Mesenteric fat pad (tissue), 1 donor: ENCODE measurements around the gene MIF. TPM values are rescaled to one million over a fixed set of nuclear protein-coding genes. Genes with fewer than 3 reads are reported as not detected.
"Not testable (repeated sequence)": the region's sequence is repeated elsewhere in the genome, so short reads cannot be mapped to it uniquely, and the experiment has no call there.

Experiments
- DNase-seq: peaks from one replicate; pipeline ENCODE4 v3.0.0-alpha.2; 2020; ENCODE audit warnings: low spot score
- long read RNA-seq: library from polyadenylated mRNA; unstranded; transcript quantifications from one replicate; pipeline ENCODE4 v2.0.0, GENCODE V29; 2020
- total RNA-seq: library from RNA; stranded (reverse); fragmentation: NEBNext Ultra II Directional; extraction: Animal tissue kit (Norgen Biotek cat#: 25700); gene quantifications from one replicate; pipeline ENCODE4 v1.2.1, GENCODE V29; 2021
- donor health status: DM: yes; HTN: yes; CAD: no.

MIF gene
- 319 TPM for total RNA-seq
- long read RNA-seq, transcript MIF-201 (3 exons, 939 nt): major isoform, 39 of 40 reads
- long read RNA-seq, partial matches to known transcripts: 0 of 40 reads
- long read RNA-seq, other reads (novel, unspliced or antisense): 0 of 40 reads

GRCh38 chr22:23893945-23894709 lies at the start of gene MIF:
Gene MIF, plus strand, starts transcription at chr22:23894383. Its CDS starts 92 bp downstream, at chr22:23894475.
- DNase-seq: peak; percentile 99

DNA sequence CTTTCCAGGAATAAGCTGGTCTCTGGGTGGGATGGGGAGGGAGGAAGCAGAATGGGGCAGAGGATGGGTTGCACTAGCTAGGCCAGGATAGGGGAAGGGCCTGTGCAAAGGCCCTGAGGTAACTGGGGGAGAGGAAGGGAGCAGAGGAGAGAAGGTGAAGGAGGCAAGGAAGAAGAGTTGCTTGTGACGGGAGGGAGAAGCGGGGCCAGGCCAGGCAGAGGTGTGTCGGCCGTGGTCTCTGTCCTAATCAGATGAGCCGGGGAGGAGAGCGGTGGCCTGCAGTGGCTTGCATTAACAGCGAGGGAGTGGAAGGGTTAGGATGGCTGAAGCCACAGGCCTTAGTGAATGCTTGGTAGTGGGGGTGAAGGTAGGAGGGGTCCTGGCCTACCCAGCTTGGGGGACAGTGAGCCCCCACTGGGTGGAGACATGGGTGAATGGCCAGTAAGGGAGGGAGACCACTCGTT lies 49.4 kb upstream of the MIF start:
- DNase-seq: no peak

GRCh38 chr22:23845265-23846080 lies 48.7 kb upstream of the MIF start:
- DNase-seq: no peak

- DNase-seq: no peak
Observed at GRCh38 chr22:23846081-23846469, 48.1 kb upstream of the MIF start.

DNA sequence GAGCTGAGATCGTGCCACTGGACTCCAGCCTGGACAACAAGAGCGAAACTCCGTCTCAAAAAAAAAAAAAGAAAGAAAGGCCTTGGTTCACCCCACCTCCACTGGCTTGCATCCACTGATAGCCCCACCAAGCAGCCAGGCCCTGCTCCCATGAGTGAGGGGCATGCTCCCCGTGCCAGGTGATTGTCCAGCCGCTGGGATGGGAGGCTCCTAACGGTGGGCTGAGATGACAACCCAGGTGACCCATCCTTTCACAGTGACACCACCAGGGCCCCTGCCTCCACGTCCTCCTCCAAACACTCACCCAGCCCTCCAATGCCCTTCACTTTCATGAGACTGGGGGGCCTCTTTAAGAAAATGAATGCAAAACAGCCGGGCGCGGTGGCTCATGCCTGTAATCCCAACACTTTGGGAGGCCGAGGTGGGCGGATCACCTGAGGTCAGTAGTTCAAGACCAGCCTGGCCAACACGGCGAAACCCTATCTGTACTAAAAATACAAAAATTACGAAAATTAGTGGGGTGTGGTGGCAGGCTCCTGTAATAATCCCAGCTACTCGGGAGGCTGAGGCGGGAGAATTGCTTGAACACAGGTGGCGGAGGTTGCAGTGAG lies 46.8 kb upstream of the MIF start:
- no peak for DNase-seq

DNA sequence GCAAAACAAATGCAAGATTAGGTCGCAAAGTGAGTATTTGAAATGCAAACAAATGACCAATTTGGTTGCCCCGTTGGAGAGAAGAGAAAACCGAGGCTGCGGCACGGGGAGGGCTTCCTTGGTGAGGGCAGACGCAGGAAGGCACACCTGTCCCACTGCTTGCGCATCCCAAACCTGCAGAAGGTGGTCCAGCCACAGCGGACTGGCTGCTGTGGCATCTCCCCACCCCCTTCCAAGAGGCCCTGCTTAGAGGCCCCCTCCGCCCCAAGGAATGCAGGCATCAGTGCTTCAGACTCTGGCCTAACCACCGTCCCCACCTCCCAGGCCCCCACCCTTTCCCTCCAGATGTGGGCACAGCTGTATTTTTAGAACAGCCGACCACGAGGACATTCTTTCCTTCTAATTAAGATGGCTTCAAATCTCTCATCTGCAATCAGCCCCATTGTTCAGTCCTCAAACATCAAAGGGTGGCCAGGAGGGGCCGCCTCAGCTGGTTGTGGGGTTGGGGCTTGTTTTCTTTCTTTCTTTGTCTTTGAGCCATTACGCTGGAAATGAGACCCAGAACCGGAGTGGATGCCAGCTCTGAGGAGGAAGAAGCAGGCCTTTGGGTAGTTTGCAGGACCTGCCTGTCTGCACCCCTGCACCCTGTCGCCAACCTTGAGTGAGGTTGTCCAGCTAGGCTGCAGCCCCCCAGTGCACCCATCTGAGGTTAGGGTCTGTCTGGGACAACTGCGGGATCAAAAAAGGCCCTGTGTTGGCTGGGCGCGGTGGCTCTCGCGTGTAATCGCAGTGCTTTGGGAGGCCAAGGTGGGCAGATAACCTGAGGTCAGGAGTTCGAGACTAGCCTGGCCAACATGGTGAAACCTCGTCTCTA lies 46.0 kb upstream of the MIF start:
- no peak for DNase-seq

DNA sequence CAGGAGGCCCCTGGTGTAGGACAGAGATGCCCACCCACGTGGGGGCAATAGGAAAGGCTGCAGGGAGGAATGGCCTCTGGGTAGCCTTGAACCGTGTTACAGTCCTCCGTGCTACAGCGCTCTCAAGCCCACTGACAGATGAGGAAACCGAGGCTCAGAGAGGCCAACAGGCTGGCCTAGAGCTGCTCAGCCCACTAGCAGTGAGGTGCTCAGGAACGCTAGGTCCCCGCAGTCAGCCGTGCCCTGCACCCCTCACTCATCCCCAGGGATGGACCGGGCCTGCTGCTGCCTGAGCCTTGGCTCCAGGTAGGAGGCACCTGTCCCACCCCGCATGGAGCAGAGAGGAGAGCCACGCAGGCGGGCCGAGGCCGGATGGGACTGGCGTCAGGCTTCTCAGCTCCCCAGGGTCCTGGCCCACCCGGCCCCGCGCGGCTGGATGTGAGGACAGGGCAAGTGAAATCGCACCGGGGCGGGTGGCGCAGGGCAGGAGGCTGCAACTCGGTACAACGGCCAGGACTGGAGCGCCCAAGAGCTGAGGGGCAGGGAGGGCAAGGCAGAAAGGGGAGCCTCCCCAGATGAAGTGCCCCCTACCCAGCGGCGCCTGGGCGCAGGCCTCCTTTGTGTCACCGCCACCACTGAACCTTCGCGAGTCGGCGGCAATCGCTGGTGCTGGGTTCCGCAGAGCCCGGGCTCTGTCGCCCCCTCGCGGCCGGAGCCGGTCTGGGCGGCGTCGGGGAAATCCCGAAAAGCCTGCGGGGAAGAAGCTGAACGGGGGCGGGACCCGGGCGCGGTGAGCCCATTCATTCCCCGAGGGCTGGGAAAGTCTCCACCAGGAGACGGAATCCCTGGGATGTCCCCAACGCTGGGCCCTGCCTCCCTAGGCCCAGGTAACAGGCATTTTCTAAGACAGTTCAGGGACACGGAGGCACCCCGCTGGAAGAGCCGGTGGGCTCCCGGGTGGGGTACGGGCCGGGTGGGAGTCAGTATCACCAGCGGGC lies 44.9 kb upstream of the MIF start:
- peak; percentile 96 for DNase-seq

- DNase-seq: no peak
Observed at GRCh38 chr22:23850136-23850611, 44.0 kb upstream of the MIF start.

- DNase-seq: no peak
Observed at GRCh38 chr22:23856721-23857605, 37.2 kb upstream of the MIF start.

- DNase-seq: peak; percentile 99
Observed at GRCh38 chr22:23857606-23858483, 36.3 kb upstream of the MIF start, which contains the start of gene SLC2A11. Gene SLC2A11, plus strand, starts transcription at chr22:23857875. Its CDS starts 125 bp downstream, at chr22:23858000.

DNA sequence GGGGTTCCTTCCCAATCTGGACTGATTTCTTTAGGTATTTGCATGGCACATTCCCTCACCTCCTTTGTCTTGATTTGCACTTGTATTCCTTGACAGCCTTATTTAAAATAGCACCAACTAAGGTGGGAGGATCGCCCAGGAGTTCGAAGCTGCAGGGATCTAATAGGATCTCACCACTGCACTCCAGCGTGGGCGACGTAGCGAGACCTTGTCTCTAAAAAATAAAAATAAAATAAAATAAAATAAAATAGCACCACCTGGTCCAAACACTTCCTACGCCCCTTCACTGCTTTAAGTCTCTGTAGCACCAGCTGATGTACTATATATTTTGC lies 35.7 kb upstream of the MIF start:
- no peak for DNase-seq

- DNase-seq: no peak
Observed at GRCh38 chr22:23859201-23859600, 35.0 kb upstream of the MIF start.

DNA sequence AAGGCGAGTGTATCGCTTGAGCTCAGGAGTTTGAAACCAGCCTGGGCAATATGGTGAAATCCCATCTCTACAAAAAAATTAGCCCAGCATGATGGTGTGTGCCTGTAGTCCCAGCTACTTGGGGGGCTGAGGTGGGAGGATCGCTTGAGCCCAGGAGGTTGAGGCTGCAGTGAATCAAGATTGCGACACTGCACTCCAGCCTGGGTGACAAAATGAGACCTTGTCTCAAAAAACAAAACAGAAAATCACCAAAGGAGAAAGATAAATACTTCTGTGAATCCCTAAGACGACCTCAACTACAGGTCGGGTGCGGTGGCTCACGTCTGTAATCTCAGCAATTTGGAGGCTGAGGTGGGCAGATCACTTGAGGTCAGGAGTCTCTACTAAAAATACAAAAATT lies 34.0 kb upstream of the MIF start:
- not testable (repeated sequence) for DNase-seq

GRCh38 chr22:23862103-23862502 lies 32.1 kb upstream of the MIF start:
- no peak for DNase-seq

DNA sequence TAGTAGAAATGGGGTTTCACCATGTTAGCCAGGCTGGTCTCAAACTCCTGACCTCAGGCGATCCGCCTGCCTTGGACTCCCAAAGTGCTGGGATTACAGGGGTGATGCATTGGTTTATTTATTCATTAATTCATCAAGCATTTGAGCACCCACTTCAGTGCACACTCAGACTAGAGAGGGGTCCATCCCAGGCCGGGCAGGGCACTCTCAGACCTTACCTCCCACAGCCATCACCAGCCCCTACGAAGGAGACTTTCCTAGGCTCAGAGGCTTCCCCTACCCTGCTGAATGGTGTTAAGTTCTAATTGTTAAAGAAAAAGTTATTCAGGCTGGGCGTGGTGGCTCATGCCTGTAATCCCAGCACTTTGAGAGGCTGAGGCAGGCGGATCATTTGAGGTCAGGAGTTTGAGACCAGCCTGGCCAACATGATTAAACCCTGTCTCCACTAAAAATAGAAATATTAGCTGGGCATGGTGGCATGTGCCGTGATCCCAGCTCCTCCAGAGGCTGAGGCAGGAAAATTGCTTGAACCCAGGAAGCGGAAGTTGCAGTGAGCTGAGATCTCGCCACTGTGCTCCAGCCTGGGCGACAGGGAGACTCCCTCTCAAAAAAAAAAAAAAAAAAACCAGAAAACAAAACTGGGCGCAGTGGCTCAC lies 29.6 kb upstream of the MIF start:
- not testable (repeated sequence) for DNase-seq

DNA sequence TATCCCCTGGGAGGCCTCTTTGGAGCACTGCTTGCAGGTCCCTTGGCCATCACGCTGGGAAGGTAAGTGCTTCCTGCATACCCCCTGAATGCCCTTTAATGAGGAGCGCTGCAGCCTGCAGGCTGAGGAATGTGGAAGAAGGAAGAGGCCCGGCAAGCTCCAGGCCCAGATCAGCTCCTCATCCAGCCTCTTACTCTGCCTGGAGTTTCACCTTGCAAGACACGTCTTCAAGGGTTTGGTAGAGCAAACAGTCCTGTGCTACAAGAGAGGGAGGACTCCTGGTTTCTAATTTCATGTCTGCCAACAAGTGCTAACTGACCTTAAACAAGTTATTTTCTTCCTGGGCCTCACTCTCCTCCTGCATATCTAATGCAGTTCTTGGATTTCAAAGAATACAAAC lies 25.6 kb upstream of the MIF start:
- DNase-seq: no peak

DNA sequence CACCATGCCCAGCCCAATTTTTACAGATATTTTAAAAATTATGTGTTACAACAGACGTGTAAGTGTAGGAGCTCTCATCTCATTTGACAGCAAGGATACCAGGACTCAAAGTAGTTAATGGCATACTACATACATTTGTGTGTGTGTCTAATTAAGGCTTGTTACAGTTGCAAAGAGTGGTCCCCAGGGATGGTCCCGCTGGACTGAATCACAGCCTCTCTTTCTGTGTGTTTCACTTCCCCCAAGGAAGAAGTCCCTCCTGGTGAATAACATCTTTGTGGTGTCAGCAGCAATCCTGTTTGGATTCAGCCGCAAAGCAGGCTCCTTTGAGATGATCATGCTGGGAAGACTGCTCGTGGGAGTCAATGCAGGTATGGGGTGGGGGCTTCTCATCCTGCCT lies 19.3 kb upstream of the MIF start:
- DNase-seq: no peak
